ENCODE measurements around the gene MPC1. TPM values are rescaled to one million over a fixed set of nuclear protein-coding genes. Genes with fewer than 3 reads are reported as not detected.
"Not testable (repeated sequence)": the region's sequence is repeated elsewhere in the genome, so short reads cannot be mapped to it uniquely, and the experiment has no call there.

The MPC1 gene
- total and polyA plus RNA-seq, 2 donors (not counting 3 experiments of a cell fraction or from before 2014, with no cell fraction given), result 15.5 to 17.5 TPM

- H3K27me3 ChIP-seq (ENCODE audit: control insufficient read depth in 2 of 2, insufficient read depth in 2 of 2, low read length in 2 of 2); H3K4me3 ChIP-seq (replicated peaks in 1 of 3; ENCODE audit: insufficient read depth in 1 of 3, low read depth in 1 of 3, low read length in 3 of 3); H3K9me1 ChIP-seq (replicated peaks; ENCODE audit: control insufficient read depth, extremely low read depth, insufficient read depth, low read length); H3K27ac ChIP-seq (ENCODE audit: insufficient read depth, low read depth, low read length); H3K9me3 ChIP-seq (replicated peaks; ENCODE audit: control insufficient read depth, insufficient read depth, low read length); H3K36me3 ChIP-seq (ENCODE audit: control insufficient read depth in 2 of 2, extremely low read depth in 1 of 2, insufficient read depth in 2 of 2, low read length in 2 of 2); H2AFZ ChIP-seq (ENCODE audit: low read depth, low read length); dilution Hi-C loops (cut with MboI; ENCODE audit: extremely low pct_ligation_motif_present, low sequenced_read_pairs); DNase-seq (ENCODE audit: low read depth, low spot score); H4K20me1 ChIP-seq (replicated peaks; ENCODE audit: control insufficient read depth, extremely low read depth, insufficient read depth, low read length); BruUV-seq (replicated peaks); H3K4me2 ChIP-seq (ENCODE audit: insufficient read depth, low read length); H3K9ac ChIP-seq (replicated peaks; ENCODE audit: extremely low read depth, insufficient read depth, low read length); FAIRE-seq: not testable (repeated sequence)
- Histone ChIP-seq H3K79me2 (ENCODE audit: control insufficient read depth, insufficient read depth, low read length) (peaks cover 24% of the 10 kb centered on the region), H3K4me1 (ENCODE audit: control insufficient read depth, extremely low read depth, insufficient read depth, low read length) (peaks cover 13% of the 10 kb centered on the region)
- intact Hi-C loops (cut with micrococcal nuclease), result loop anchor here (5.0 kb wide), 1 partner anchor 282 kb away; the partner anchor contains the start of gene RPS6KA2
- ChIA-PET POLR2A (interaction anchor here (0.6 kb wide), 1 partner anchor 28 kb away, joined by 3 read pairs; no protein-coding TSS in a partner anchor), CTCF (interaction anchor here (1.1 to 1.7 kb wide), 2 partner anchors 32 to 56 kb away, joined by 4 to 5 read pairs; no protein-coding TSS in a partner anchor)
Measured at GRCh38 chr6:166344921-166345320, 37.8 kb downstream of the MPC1 start.

GRCh38 chr6:166344240-166344639 lies 38.5 kb downstream of the MPC1 start:
- no peak overlapping the region for H3K9ac ChIP-seq (replicated peaks; ENCODE audit: extremely low read depth, insufficient read depth, low read length)
- no peak overlapping the region for H3K4me2 ChIP-seq (ENCODE audit: insufficient read depth, low read length)
- no peak for FAIRE-seq
- peaks cover 30% of the 10 kb centered on the region for H3K79me2 ChIP-seq (ENCODE audit: control insufficient read depth, insufficient read depth, low read length)
- no peaks in the 10 kb centered on the region for H3K9me1 ChIP-seq (replicated peaks; ENCODE audit: control insufficient read depth, extremely low read depth, insufficient read depth, low read length)
- DNase-seq (ENCODE audit: low read depth, low spot score), result no peak
- no peaks in the 10 kb centered on the region for H3K36me3 ChIP-seq (ENCODE audit: control insufficient read depth in 2 of 2, extremely low read depth in 1 of 2, insufficient read depth in 2 of 2, low read length in 2 of 2)
- dilution Hi-C loops (cut with MboI; ENCODE audit: extremely low pct_ligation_motif_present, low sequenced_read_pairs), result no loop called here
- no peaks in the 10 kb centered on the region for H3K9me3 ChIP-seq (replicated peaks; ENCODE audit: control insufficient read depth, insufficient read depth, low read length)
- peaks cover 7 to 9% of the 10 kb centered on the region in 2 experiments for H3K27me3 ChIP-seq (ENCODE audit: control insufficient read depth in 2 of 2, insufficient read depth in 2 of 2, low read length in 2 of 2)
- peaks cover 13% of the 10 kb centered on the region for H3K4me1 ChIP-seq (ENCODE audit: control insufficient read depth, extremely low read depth, insufficient read depth, low read length)
- H3K4me3 ChIP-seq (replicated peaks in 1 of 3; ENCODE audit: insufficient read depth in 1 of 3, low read depth in 1 of 3, low read length in 3 of 3), result no peak overlapping the region
- TF ChIP-seq JUN (IDR thresholded peaks at IDR 0.05; ENCODE audit: borderline replicate concordance, insufficient read depth, insufficient read length, low read depth) (no peak), GATA2 (IDR thresholded peaks at IDR 0.05; ENCODE audit: insufficient read depth, insufficient read length, low read depth, low read length) (no peak), POLR2A (IDR thresholded peaks at IDR 0.05; ENCODE audit: low read depth, low read length) (no peak), MYC (IDR thresholded peaks at IDR 0.05; ENCODE audit: low read depth, low read length) (no peak)
- ChIA-PET CTCF (interaction anchor here (0.8 to 1.7 kb wide), 4 partner anchors 31 to 57 kb away, joined by 3 to 5 read pairs (median 4); no protein-coding TSS in a partner anchor), POLR2A (no interaction called here)
- H2AFZ ChIP-seq (ENCODE audit: low read depth, low read length), result no peak overlapping the region
- no peaks in the 10 kb centered on the region for H4K20me1 ChIP-seq (replicated peaks; ENCODE audit: control insufficient read depth, extremely low read depth, insufficient read depth, low read length)
- H3K27ac ChIP-seq (ENCODE audit: insufficient read depth, low read depth, low read length), result no peak overlapping the region
- intact Hi-C loops (cut with micrococcal nuclease), result loop anchor here (5.0 kb wide), 1 partner anchor 283 kb away; the partner anchor contains the start of gene RPS6KA2
- no TSS peak for BruUV-seq (replicated peaks)
